HG03457 (cell line): ENCODE data around the gene MAP3K13.

Experiments
- ATAC-seq: cut with Tn5 transposase; IDR thresholded peaks from one replicate; pipeline ENCODE4 v1.9.1; 2021; ENCODE audit warnings: moderate number of reproducible peaks; ENCODE audit not compliant: unreplicated experiment

MAP3K13 gene

DNA sequence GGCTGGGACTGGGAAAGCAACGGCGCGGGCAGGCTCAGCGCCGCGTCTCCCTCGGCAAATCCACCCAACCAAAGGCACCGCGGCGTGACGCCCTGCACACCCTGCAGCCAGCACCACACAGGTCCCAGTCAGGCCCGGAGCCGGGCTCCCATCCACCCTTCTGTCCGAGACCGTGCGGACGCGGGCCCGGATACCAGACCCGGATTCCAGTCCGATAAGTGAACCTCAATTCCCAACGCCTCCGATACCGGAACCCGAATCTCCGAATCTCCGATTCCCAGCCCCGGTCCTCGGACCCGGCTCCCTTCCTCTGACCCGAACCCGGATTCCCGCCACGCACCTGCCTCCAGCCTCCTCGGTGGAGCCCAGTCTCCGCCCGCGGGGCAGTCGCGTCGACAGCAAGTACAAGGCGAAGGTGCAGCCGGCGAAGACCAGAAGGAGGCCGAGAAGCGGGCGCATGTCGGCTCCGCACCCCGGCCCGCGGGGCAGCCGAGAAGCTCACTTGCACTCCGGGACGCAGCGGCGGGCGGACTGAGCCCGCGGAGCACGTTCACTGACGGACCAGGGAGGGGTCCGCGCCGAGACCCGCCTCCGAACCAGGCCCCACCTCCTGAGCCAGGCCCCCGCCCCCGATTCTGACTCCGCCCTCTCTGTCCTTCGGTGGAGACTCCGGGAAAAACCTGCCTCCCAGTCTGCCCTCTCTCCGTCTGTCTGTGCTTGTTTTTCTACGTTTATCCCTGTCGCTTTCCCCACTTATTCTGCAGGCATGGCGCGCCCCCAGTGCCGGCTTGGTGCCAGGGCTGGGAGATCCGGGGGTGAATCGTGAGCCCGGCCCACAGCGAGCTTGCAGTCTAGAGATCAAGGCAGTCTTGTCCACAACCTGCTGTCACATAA lies 135.8 kb downstream of the MAP3K13 start, which contains the start of gene TMEM41A:
TMEM41A (minus strand) TSS at position 533 of the 894 bp plus-strand sequence; CDS start at position 459, 74 bp downstream.
- ATAC-seq = peak; percentile 80

DNA sequence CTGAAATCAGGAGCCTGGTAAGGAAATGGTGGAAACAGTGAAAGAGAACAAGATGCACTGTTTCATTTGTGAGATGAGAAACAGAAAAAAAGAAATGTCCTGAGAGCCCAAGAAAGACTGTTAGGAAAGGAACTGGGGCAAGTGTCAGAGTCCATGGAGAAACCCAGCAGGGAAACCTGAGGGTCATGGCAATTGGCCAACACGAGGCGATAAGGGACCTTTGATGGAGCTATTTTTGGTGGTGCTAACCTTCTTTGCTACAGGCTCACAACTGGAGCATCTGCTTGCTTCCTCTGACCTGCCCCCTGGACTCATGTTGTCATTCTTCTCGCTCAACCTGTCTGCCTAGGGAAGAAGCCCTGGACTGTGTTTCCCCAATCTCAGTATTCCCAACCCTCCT lies 140.1 kb downstream of the MAP3K13 start:
- ATAC-seq = no peak

DNA sequence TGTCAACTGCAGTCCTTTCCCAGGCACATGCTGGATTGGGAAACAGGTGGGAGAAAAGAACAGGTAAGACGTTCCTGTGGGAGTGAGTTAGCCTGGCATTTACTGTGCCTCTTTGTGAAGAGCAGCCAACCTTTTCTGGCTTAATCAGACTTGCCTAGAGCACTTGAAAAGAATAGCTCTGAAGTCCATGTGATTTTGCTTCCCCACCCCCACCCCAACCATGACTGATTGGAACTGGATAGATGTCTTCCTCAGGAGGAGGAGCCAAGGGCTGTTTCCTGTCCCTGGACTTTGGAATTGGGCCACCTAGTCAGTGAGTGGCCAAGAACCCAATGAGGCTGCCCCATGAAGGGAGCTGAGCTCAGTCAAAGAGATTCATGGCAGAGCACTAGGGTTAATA lies 140.6 kb downstream of the MAP3K13 start:
- ATAC-seq = no peak

DNA sequence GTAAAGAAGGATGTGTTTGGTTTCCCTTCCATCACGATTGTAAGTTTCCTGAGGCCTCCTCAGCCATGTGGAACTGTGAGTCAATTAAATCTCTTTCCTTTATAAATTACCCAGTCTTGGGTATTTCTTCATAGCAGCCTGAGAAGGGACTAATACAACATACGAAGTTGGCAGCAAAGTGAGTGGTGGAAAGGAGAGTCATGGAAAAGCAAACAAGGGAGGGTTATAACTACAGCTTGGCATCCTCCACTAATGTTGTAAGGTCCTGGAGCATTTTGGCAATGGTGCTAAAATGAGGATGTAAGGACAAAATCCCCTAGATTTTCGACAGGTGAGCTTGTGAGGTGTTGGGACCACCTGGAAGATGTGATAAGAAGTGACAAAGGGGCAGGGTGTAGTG lies 141.7 kb downstream of the MAP3K13 start:
- ATAC-seq = no peak

DNA sequence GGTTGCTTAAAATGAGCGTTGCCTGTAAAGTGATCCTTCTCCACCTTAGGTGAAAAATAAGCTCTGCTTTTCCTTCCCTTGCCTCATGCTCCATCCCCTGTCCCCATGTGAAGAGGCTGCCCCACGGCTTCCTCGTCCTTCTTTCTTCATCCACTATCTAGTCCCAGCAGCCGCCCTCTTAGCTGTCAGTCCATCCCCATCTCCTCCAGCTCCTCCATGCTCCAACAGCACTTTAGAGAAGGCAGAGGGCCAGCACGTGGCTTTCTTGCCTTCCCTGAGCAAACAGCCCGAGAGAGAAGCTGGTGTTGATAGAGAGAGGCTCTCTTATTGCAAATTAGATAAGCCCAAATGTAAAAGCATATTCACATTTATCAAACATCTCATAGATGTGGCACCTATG lies 144.9 kb downstream of the MAP3K13 start:
- no peak for ATAC-seq

DNA sequence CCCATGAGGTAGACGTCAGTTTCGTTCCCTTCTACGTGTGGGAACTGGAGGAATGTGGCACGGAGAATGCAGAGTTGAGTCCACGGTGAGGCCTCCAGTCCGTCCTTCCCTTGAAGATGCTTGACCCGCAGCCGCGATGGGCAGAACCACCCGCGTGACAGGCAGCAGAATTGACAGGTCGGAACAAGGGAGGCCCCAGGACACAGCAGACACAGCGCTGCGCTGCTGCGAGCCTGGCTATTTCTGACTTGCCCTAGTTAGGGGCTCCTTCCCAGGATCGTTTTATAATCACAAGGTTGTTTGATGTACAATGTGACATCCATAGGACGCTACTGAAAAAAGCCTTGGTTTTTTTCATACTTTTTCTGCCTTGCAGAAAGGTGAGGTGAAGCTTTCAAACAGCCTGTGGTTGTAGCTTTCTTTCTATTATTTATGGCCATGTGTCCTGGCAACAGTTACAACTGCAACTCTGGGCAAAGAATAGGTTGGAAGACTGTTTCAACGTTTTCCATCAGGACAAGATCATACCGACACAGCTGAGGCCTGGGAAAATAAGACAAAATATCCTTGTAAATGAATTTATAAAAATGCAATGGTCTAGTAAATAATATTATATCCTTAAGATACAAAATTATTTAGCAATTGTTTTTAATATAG lies 145.5 kb downstream of the MAP3K13 start:
- no peak for ATAC-seq

DNA sequence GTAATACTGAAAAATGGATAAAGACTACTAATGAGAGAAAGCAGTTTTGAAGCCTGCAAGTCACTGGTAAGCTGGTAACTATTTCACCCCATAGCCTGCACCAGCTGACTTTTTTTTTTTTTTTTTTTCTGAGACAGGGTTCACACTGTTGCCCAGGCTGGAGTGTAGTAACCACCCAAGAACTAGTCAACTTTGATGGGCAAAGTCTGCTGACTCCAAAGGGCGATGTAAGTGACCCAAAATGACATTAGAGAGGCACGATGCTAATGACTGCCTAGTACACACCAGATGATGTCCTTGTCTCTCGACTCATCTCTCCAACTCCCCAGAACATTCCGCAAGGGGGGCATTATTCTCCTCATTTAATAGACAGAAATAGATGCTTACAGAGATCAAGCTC lies 148.8 kb downstream of the MAP3K13 start:
- ATAC-seq = no peak

DNA sequence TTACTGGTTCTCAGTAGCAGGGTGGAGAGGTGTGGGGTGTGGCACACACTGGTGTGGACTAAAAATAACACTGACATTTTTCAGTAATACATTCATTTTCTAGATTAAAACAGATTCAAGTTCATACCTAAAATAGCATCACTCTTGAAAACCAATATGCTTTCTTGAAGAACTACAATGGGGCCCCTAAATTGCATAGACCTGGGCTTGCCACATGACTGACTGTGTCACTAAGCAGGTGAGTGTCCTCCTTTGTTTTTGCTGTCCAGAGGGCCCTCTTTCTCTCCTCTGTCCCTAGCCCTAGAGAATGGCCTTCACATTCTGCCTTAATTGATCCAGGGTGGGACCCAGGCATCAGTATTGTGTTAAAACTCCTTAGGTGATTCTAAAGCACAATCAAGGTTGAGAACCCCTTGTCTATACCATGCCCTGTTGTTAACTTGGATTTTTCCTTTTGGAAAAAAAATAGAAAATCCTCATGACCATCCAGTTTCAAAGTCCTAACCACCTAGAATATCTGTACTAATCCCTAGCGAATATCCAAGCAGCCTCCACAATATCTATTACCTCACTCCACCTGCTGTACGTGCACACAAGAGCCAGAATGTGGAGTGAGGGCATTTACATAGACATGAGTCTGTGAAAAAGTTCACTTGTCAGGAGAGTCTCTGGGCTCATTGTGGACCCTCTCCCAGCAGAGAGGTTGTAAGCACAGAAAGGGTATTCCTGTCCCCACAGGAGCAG lies 154.6 kb downstream of the MAP3K13 start:
- no peak for ATAC-seq

DNA sequence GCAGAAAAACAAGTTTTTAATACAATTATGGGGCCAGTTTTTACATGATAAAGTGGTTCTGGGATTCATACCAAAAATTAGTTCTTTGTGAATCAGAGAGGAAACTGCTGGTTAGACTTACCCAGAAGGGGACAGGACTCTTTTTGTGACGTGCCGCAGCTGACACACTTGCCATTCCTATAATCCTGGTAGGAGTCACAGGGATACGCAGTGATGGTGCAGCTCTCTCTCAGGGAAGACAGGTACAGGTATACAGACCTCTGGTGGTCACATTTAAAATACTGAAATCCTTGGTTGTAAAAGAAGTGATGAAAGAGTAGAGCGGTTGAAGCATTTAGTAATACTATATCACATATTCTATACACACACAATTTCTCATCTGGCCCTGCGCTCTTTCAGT lies 156.1 kb downstream of the MAP3K13 start:
- ATAC-seq = no peak

DNA sequence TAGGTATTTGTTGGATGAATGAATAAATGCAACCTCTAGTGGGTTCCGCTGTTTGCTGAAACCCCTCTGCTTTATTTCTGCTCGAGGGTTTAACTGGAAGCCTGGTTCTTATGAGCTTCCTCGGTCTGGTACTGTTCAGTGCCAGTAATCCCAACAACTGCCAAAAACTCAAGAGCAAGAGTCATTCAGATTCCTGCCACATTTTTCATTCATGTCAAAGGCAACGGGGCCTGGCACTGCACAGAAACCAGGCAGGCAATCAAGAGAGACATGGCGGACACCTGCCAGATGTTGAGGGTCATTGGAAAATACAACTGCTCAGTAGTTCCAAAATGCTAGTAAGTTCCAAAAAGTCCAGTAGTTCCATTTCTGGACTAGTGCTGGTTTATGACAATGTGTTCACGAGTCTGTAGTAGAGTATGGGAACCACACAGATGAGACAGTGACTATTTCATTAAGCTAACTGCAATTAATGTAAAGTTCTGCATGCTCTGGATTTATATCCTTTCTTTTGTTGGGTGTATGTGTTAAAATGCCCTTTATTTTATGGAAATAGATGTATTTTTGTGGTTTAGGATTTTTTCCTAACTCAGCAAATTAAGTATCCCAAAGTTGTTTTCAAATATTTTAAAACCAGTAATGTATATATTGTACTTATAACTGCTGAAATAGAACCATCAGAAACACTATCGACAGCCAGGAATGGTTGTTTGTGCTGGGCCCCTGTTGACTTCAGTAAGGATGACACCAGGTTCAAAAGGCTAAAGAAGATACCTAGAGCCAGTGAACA lies 158.6 kb downstream of the MAP3K13 start:
- no peak for ATAC-seq

DNA sequence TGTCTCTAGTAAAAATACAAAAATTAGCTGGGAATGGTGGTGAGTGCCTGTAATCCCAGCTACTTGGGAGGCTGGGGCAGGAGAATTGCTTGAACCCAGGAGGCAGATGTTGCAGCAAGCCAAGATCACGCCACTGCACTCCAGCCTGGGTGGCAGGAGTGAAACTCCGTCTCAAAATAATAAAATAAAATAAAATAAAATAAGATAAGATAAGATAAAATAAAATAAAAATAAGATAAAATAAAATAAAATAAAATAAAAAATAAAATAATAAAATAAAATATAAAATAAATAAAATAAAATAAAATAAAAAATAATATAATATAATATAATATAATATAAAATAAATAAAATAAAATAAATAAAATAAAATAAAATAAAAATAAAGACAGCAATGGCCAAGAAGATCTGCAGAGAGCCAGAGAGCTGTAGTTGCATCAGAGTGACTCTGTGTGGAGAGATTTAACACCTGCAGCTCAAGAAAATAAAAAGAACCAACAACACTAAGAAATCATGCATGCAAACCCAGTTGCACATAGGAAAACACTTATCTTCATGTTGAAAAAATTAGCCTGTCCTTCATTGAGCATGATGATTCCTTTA lies 163.5 kb downstream of the MAP3K13 start:
- no peak for ATAC-seq

DNA sequence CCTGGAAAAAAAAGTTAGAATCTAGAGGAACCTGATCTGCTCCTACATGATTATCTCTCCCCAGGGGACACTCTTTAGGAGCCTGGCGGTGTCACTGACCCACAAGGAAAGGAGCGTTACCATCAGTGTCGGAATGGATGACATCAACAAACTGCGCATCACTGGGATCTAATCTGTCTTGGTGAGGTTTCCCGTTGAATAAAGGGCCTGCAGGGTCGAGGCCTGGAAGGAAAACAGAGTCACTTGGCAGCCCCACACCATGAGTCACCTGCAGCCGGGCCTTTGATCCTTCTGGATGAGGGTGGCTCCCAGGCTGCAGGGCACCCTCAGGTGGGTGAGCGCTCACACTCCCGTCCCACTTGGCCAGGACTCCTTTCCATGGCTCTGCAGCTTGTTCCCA lies 164.4 kb downstream of the MAP3K13 start:
- ATAC-seq = no peak

DNA sequence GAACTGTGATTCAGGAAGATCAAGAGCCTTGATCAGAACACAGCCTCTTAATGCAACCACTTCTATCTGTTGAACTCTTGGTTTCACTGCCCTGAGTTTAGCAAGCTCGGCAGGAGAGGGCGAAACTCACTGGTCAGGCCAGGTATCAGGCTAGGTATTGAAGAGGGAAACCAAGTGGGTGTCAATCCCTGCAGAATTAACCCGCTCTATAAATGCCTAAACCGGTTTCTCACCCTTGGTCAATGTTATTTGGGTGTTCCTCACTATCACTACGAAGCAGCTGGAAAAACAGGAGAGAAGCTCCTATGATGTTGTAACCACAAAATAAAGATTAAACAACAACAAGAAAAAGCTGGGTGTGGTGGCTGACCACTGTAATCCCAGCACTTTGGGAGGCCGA lies 165.6 kb downstream of the MAP3K13 start:
- ATAC-seq = no peak

DNA sequence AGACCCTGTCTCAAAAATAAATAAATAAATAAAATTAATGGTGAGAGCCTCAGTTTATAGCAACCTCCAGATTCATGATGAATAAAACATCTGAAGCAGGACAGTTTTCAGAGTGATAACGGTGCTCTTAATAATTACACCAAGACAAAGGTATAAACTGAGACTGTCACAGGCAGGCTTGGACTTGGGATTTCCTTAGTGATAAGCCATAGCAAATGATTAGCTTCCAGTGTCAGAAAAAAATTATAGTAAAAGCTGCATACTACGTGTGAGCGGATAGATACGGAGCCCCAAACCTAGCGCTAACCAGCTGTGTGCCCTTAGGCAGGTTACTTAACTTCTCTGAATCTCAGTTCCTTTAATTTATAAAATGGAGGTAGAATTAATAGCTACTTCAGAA lies 167.9 kb downstream of the MAP3K13 start:
- no peak for ATAC-seq

DNA sequence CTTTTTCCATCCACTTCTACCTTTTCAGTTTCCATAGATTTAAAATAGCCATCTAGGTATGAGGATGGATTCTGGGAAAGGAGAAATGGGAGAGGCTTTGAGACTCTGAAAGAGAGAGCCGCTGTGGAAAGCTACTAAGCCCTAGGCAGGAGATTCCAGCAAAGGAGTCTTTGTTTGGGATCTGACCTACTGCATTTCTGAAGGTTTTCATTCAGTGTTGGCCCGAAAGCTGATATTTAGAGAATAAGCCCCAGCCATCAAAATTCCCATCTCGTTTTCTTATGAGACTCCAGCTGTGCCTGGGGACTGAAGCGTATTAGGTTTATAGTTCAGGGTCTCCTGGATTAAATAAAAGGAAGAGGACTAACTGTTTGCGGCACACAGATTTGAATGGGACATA lies 170.0 kb downstream of the MAP3K13 start:
- ATAC-seq = no peak

DNA sequence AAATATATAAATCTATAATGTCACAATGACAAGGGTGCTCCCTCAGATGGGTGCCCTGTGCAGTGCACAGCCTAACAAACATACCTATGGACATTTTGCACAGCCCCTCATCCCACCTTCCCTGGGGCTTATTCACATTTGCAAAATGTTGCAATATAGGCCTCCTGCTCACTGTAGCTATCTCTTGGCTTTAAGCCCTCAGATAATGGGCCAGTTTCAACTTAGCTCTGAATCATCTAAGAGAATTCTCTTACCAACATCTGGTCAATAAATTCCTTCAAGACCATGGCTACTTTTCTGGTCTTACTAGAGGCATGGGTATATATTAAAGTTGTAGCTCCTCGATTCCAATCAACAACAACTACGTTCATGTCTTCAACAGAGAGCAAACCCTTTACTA lies 171.6 kb downstream of the MAP3K13 start:
- no peak for ATAC-seq

DNA sequence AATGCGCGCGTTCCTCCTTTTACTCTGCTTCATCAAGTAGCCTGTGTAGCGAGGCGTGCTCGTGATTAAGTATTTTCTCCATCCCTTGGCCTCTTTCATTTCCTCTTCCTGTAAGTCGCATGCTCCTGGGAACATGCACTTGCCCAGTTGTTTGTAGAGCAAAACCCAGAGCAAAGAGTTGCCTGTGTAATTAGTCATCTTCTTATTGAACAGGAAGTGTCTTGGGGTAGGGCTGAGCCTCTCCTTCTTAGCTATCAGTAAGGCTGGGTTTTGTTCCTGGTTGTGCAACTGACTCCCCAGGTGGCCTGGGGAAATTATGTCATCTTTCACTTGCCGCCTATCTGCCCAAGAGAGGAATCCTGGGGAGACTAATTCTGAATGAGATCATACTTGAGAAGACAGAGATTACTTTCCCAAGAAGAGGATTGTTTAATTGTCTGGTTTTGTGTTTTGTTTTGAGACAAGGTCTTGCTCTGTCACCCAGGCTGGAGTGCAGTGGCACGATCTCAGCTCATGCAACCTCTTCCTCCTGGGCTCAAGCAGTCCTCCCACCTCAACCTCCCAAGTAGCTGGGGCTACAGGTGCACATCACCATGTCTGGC lies 174.5 kb downstream of the MAP3K13 start:
- peak; percentile 96 for ATAC-seq
